A673 (cell line): Measurements from ENCODE around the gene CD9. TPM values are rescaled to one million over a fixed set of nuclear protein-coding genes. Genes with fewer than 3 reads are reported as not detected.

Experiments used
- BruUV-seq: library from RNA; stranded (reverse); fragments of 400-500 nt; replicated peaks from 2 replicates; lab custom pipeline; 2021; lab: Mats Ljungman, UMichigan
- CTCF ChIA-PET: fragments of 300-600 bp; sonication (Branson Sonifier 250); formaldehyde crosslinking; loops from one replicate; lab custom pipeline; 2022; ENCODE audit warnings: antibody characterized with exemption; lab: Charles Lee
- POLR2A ChIA-PET: fragments of 300-600 bp; sonication (Branson Sonifier 250); formaldehyde crosslinking; loops from one replicate; lab custom pipeline; 2022; ENCODE audit warnings: antibody characterized with exemption; ENCODE audit not compliant: low non-redundant PET; lab: Charles Lee
- DNase-seq: peaks from one replicate; pipeline ENCODE4 v3.0.0-alpha.2; 2015; ENCODE audit warnings: low spot score
- H3K27ac ChIP-seq: fragments of 200-600 bp; sonication (generic); 2 replicates; pipeline ENCODE4 v1.5.1; 2016; ENCODE audit warnings: mixed run types, low read depth, mild to moderate bottlenecking, mixed read lengths, antibody characterized with exemption, low read length; ENCODE audit not compliant: poor library complexity, severe bottlenecking
- H3K27me3 ChIP-seq: fragments of 200-600 bp; sonication (generic); replicated peaks from 2 replicates; pipeline ENCODE4 v1.6.1; 2017; ENCODE audit warnings: mixed run types, low read depth, mild to moderate bottlenecking, mixed read lengths, antibody characterized with exemption, low read length; ENCODE audit not compliant: insufficient read depth, poor library complexity
- H3K36me3 ChIP-seq: fragments of 200-600 bp; sonication (generic); 2 replicates; pipeline ENCODE4 v1.6.1; 2016; ENCODE audit warnings: mixed run types, mild to moderate bottlenecking, mixed read lengths, antibody characterized with exemption, low read length; ENCODE audit not compliant: insufficient read depth, poor library complexity, severe bottlenecking
- H3K4me1 ChIP-seq: fragments of 200-600 bp; sonication (generic); 2 replicates; pipeline ENCODE4 v1.6.1; 2017; ENCODE audit warnings: mixed run types, mild to moderate bottlenecking, mixed read lengths, antibody characterized with exemption, low read length; ENCODE audit not compliant: insufficient read depth, poor library complexity, severe bottlenecking
- H3K4me3 ChIP-seq: fragments of 200-600 bp; sonication (generic); 2 replicates; pipeline ENCODE4 v1.5.1; 2016; ENCODE audit warnings: low read depth, mixed run types, mild to moderate bottlenecking, mixed read lengths, low read length; ENCODE audit not compliant: poor library complexity, severe bottlenecking
- H3K9me3 ChIP-seq: fragments of 200-600 bp; sonication (generic); 2 replicates; pipeline ENCODE4 v1.6.1; 2016; ENCODE audit warnings: mixed run types, low read depth, mild to moderate bottlenecking, mixed read lengths, antibody characterized with exemption, low read length; ENCODE audit not compliant: poor library complexity, severe bottlenecking
- EZH2 ChIP-seq: fragments of 200-600 bp; sonication (generic); IDR thresholded peaks from 2 replicates; pipeline ENCODE4 v1.6.1; 2017; ENCODE audit warnings: borderline replicate concordance, low read depth, mild to moderate bottlenecking, mixed read lengths, antibody characterized with exemption, low read length; ENCODE audit not compliant: poor library complexity, severe bottlenecking
- intact Hi-C: fragments of 100-400 bp; cut with micrococcal nuclease; formaldehyde crosslinking; loops from one replicate; pipeline ENCODE4 v1.10.0; 2022; ENCODE audit not compliant: unreplicated experiment
- total RNA-seq: library from RNA; stranded (reverse); gene quantifications from 2 replicates; pipeline ENCODE4 v1.2.3, GENCODE V29; 2021
- TF ChIP-seq, protein P1 (sequence below): fragments of 300-800, 200-600 bp; sonication (generic); conservative IDR thresholded peaks from 2 replicates; pipeline ENCODE4 v1.5.1; 2017; ENCODE audit warnings: low read depth, mild to moderate bottlenecking, antibody characterized with exemption, low read length, moderate library complexity, mixed read lengths

The CD9 gene
- total RNA-seq, 1 experiment from 2014 or later: 2.8 TPM

- ChIA-PET POLR2A (no interaction called here), CTCF (interaction anchor here (0.9 to 1.0 kb wide), 4 partner anchors 90 to 297 kb away, joined by 3 to 21 read pairs (median 4); no protein-coding TSS in a partner anchor)
- Histone ChIP-seq H3K36me3 (no peaks in the 10 kb centered on the region), H3K4me3 (no peak overlapping the region), H3K27ac (no peak overlapping the region), H3K4me1 (no peaks in the 10 kb centered on the region), H3K27me3 (no peaks in the 10 kb centered on the region), H3K9me3 (no peaks in the 10 kb centered on the region)
- BruUV-seq: no TSS peak
- no peak for DNase-seq
- TF ChIP-seq EZH2: no peak
- TF ChIP-seq, protein P1, sequence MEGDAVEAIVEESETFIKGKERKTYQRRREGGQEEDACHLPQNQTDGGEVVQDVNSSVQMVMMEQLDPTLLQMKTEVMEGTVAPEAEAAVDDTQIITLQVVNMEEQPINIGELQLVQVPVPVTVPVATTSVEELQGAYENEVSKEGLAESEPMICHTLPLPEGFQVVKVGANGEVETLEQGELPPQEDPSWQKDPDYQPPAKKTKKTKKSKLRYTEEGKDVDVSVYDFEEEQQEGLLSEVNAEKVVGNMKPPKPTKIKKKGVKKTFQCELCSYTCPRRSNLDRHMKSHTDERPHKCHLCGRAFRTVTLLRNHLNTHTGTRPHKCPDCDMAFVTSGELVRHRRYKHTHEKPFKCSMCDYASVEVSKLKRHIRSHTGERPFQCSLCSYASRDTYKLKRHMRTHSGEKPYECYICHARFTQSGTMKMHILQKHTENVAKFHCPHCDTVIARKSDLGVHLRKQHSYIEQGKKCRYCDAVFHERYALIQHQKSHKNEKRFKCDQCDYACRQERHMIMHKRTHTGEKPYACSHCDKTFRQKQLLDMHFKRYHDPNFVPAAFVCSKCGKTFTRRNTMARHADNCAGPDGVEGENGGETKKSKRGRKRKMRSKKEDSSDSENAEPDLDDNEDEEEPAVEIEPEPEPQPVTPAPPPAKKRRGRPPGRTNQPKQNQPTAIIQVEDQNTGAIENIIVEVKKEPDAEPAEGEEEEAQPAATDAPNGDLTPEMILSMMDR: no peak
- intact Hi-C loops: loop anchor here (1.0 kb wide), 2 partner anchors 90 to 222 kb away; no protein-coding TSS in a partner anchor
Observed at GRCh38 chr12:6285532-6286306, 85.5 kb downstream of the CD9 start.

Other genes starting within 250 kb of the CD9 start
- not detected in 2 replicates for gene VWF, start 75.7 kb upstream of the CD9 start, total RNA-seq
- gene PLEKHG6, start 110.3 kb downstream of the CD9 start, total RNA-seq: 1.0 TPM in 1 of 2 replicates, not detected in the other
- 82.6 and 91.5 TPM in 2 replicates for gene TNFRSF1A, start 141.7 kb downstream of the CD9 start, total RNA-seq
- not detected in 2 replicates for gene SCNN1A, start 175.2 kb downstream of the CD9 start, total RNA-seq
- gene LTBR, start 183.8 kb downstream of the CD9 start, total RNA-seq: 25.7 and 27.5 TPM in 2 replicates
- gene CD27, start 244.6 kb downstream of the CD9 start, total RNA-seq: not detected in 2 replicates